ENCODE measurements around the gene DISC1.

Gene DISC1

DNA sequence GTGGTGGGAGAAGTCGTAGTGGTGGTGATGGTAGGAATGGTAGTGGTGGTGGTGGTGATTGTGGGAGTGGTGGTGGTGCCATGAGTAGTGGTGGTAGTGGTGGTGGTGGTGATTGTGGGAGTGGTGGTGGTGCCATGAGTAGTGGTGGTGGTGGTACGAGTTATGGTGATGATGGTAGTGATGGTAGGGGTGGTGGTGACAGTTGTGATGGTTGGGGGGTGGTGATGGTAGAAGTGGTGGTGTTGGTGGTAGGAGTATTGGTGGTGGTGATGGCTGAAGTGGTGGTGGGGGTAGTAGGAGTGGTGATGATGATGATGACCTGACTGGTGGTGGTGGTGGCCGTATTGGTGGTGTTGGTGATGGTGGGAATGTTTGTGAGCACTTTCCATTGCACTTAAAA lies 107.1 kb downstream of the DISC1 start:
- TF ChIP-seq ZBTB7A (IDR thresholded peaks at IDR 0.05; ENCODE audit: low read depth): no peak
- TF ChIP-seq, protein P1, sequence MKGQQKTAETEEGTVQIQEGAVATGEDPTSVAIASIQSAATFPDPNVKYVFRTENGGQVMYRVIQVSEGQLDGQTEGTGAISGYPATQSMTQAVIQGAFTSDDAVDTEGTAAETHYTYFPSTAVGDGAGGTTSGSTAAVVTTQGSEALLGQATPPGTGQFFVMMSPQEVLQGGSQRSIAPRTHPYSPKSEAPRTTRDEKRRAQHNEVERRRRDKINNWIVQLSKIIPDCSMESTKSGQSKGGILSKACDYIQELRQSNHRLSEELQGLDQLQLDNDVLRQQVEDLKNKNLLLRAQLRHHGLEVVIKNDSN (IDR thresholded peaks at IDR 0.05): no peak
- TF ChIP-seq EGR1 (IDR thresholded peaks at IDR 0.05): no peak
- no peak for TF ChIP-seq TEAD4 (IDR thresholded peaks at IDR 0.05)
- no peak for TF ChIP-seq TAF1 (IDR thresholded peaks at IDR 0.05; ENCODE audit: low read depth)
- TF ChIP-seq, protein P2, sequence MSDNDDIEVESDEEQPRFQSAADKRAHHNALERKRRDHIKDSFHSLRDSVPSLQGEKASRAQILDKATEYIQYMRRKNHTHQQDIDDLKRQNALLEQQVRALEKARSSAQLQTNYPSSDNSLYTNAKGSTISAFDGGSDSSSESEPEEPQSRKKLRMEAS (IDR thresholded peaks at IDR 0.05): no peak
- TF ChIP-seq YY1 (IDR thresholded peaks at IDR 0.05; ENCODE audit: low read depth): no peak
- TF ChIP-seq, protein P3, sequence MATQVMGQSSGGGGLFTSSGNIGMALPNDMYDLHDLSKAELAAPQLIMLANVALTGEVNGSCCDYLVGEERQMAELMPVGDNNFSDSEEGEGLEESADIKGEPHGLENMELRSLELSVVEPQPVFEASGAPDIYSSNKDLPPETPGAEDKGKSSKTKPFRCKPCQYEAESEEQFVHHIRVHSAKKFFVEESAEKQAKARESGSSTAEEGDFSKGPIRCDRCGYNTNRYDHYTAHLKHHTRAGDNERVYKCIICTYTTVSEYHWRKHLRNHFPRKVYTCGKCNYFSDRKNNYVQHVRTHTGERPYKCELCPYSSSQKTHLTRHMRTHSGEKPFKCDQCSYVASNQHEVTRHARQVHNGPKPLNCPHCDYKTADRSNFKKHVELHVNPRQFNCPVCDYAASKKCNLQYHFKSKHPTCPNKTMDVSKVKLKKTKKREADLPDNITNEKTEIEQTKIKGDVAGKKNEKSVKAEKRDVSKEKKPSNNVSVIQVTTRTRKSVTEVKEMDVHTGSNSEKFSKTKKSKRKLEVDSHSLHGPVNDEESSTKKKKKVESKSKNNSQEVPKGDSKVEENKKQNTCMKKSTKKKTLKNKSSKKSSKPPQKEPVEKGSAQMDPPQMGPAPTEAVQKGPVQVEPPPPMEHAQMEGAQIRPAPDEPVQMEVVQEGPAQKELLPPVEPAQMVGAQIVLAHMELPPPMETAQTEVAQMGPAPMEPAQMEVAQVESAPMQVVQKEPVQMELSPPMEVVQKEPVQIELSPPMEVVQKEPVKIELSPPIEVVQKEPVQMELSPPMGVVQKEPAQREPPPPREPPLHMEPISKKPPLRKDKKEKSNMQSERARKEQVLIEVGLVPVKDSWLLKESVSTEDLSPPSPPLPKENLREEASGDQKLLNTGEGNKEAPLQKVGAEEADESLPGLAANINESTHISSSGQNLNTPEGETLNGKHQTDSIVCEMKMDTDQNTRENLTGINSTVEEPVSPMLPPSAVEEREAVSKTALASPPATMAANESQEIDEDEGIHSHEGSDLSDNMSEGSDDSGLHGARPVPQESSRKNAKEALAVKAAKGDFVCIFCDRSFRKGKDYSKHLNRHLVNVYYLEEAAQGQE (IDR thresholded peaks at IDR 0.05; ENCODE audit: low read depth): no peak
- TF ChIP-seq FOXM1 (IDR thresholded peaks at IDR 0.05; ENCODE audit: borderline replicate concordance, low read depth): no peak
- no peak for TF ChIP-seq TCF12 (IDR thresholded peaks at IDR 0.05; ENCODE audit: low read depth)
- no peak for TF ChIP-seq NFIC (IDR thresholded peaks at IDR 0.05)
- TF ChIP-seq EP300 (IDR thresholded peaks at IDR 0.05; ENCODE audit: borderline replicate concordance): no peak
- TF ChIP-seq RAD21 (IDR thresholded peaks at IDR 0.05; ENCODE audit: low read depth): no peak

DNA sequence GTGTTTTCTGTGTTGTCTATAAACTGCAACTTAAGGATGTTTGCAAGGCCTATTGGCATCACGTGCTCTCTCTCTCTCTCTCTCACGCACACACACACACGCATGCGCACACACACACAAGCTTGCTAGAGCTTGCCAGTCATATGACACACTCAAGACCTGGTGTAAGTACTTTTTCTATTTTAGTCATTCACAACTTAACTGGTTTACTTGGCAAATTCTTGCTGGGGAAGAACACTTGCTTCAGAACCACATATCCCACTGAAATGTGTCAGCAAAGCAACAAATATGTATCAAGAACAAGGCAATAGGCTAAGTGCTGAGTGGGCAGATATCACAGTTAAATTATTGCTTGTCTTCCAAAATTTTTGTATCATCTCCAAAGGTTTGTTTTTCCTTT lies 107.8 kb downstream of the DISC1 start:
- no peak for TF ChIP-seq CREB1 (IDR thresholded peaks at IDR 0.05; ENCODE audit: low read depth)
- no peak for TF ChIP-seq NFIC (IDR thresholded peaks at IDR 0.05)

DNA sequence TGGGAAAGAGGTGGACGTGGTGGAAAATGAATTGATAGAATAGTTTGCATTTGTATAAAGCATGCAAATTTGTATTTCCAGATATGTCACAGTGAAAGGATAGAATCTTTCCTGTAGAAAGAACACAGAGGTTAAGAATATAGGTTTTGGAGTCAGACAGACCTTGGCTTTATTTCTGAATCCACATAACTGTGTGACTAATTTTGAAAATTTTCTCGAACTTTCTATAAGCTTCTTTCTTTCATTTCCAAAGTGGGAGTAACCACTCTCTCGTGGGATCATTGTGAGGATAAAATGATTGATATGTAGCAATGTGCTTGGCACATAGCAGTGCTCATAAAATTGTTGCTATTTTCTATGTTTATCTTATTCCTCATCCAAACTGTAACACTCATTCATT lies 108.8 kb downstream of the DISC1 start:
- no peak for TF ChIP-seq EP300 (IDR thresholded peaks at IDR 0.05; ENCODE audit: borderline replicate concordance)
- TF ChIP-seq NFIC (IDR thresholded peaks at IDR 0.05): no peak
- TF ChIP-seq YY1 (IDR thresholded peaks at IDR 0.05; ENCODE audit: low read depth): no peak
- TF ChIP-seq CEBPB (IDR thresholded peaks at IDR 0.05): no peak
- TF ChIP-seq, protein P2 (IDR thresholded peaks at IDR 0.05): no peak
- no peak for TF ChIP-seq EGR1 (IDR thresholded peaks at IDR 0.05)
- no peak for TF ChIP-seq TEAD4 (IDR thresholded peaks at IDR 0.05)

DNA sequence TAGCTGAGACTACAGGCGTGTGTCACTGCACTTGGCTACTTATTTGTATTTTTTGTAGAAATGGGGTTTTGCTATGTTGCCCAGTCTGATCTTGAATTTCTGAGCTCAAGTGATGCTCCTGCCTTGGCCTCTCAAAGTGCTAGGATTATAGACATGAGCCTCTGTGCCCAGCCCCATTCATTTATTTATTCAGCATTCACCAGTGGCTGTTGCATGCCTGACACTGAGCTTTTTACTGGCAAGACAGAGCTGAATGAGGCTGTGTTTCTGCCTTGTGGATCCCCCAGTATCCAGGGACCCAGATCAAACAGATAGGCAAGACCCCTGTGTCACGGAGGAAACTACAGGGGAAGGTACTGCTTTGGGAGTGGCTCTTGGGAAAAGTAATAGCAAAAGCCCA lies 109.4 kb downstream of the DISC1 start:
- TF ChIP-seq TEAD4 (IDR thresholded peaks at IDR 0.05) (no peak), ZBTB7A (IDR thresholded peaks at IDR 0.05; ENCODE audit: low read depth) (no peak), YY1 (IDR thresholded peaks at IDR 0.05; ENCODE audit: low read depth) (no peak)

DNA sequence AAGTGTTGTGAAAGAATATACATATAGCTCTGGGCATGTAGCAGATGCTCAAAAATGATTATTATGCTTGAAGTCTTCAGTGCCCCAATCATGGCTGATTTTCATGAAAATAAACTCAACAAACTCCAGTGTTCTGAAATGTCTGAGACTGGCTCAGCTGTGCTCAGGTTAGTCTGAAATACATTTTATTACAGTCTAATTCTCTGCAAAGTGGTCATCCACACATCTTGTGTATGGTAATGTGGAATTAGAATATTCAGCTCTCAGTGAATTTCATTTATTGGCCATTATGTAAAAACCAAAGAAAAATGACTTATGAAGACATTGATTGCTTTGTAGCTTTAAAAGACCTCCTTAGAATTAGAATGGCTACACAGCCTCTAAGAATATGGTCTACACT lies 109.9 kb downstream of the DISC1 start:
- TF ChIP-seq TEAD4 (IDR thresholded peaks at IDR 0.05) (no peak), FOXM1 (IDR thresholded peaks at IDR 0.05; ENCODE audit: borderline replicate concordance, low read depth) (no peak), CEBPB (IDR thresholded peaks at IDR 0.05) (no peak), CREB1 (IDR thresholded peaks at IDR 0.05; ENCODE audit: low read depth) (no peak), EGR1 (IDR thresholded peaks at IDR 0.05) (no peak), EP300 (IDR thresholded peaks at IDR 0.05; ENCODE audit: borderline replicate concordance) (no peak), NFIC (IDR thresholded peaks at IDR 0.05) (no peak), RAD21 (IDR thresholded peaks at IDR 0.05; ENCODE audit: low read depth) (no peak), ZBTB7A (IDR thresholded peaks at IDR 0.05; ENCODE audit: low read depth) (no peak), TAF1 (IDR thresholded peaks at IDR 0.05; ENCODE audit: low read depth) (no peak), YY1 (IDR thresholded peaks at IDR 0.05; ENCODE audit: low read depth) (no peak), TCF12 (IDR thresholded peaks at IDR 0.05; ENCODE audit: low read depth) (no peak)
- TF ChIP-seq, protein P2 (IDR thresholded peaks at IDR 0.05): no peak
- TF ChIP-seq, protein P3 (IDR thresholded peaks at IDR 0.05; ENCODE audit: low read depth): no peak
- TF ChIP-seq, protein P1 (IDR thresholded peaks at IDR 0.05): no peak

DNA sequence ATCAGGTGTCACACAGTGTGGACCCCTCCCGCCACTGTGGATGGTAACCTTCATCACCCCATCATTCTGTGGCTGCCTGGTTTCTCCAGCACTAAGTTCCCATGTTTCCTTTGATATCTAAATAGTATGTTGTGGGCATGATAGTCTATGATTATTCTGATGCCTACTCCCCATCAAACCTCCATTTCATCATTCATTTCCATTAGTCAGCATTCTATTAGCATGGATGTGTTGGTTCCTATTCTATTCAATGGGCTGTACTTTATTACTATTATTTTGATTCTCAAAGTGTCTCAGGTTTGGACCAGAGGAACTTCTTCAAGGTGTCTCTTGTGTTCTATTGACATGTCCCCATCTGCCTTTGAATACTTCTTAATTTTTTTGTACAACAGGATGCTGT lies 112.0 kb downstream of the DISC1 start:
- TF ChIP-seq, protein P1 (IDR thresholded peaks at IDR 0.05): no peak
- no peak for TF ChIP-seq YY1 (IDR thresholded peaks at IDR 0.05; ENCODE audit: low read depth)
- no peak for TF ChIP-seq FOXM1 (IDR thresholded peaks at IDR 0.05; ENCODE audit: borderline replicate concordance, low read depth)
- TF ChIP-seq EGR1 (IDR thresholded peaks at IDR 0.05): no peak
- no peak for TF ChIP-seq CEBPB (IDR thresholded peaks at IDR 0.05)
- TF ChIP-seq TEAD4 (IDR thresholded peaks at IDR 0.05): no peak
- TF ChIP-seq EP300 (IDR thresholded peaks at IDR 0.05; ENCODE audit: borderline replicate concordance): no peak
- TF ChIP-seq NFIC (IDR thresholded peaks at IDR 0.05): no peak
- no peak for TF ChIP-seq TAF1 (IDR thresholded peaks at IDR 0.05; ENCODE audit: low read depth)
- TF ChIP-seq, protein P3 (IDR thresholded peaks at IDR 0.05; ENCODE audit: low read depth): no peak

All from Ishikawa (cell line).